T1000 (cell line): Measurements from ENCODE around the gene SBNO2.

Experiments used
- DNase-seq: peaks from one replicate; lab custom pipeline; 2025; ENCODE audit warnings: mixed read lengths; lab: John Stamatoyannopoulos, UW

The SBNO2 gene

GRCh38 chr19:1058112-1058511, 116.0 kb downstream of the SBNO2 start:
- no peak for DNase-seq
